DOHH2 (cell line): Measurements from ENCODE around the gene DSP.

Experiments used
- H3F3A ChIP-seq: fragments of 200-600 bp; sonication (generic), shearing (Covaris generic); 2 replicates; pipeline ENCODE4 v1.6.0; 2016; ENCODE audit warnings: antibody characterized with exemption, mild to moderate bottlenecking; ENCODE audit not compliant: control insufficient read depth, insufficient read depth
- H3K27ac ChIP-seq: fragments of 200-600 bp; sonication (generic); 2 replicates; pipeline ENCODE4 v1.5.1; 2014; ENCODE audit warnings: low read depth, mild to moderate bottlenecking, low read length, moderate library complexity
- H3K27me3 ChIP-seq: fragments of 200-600 bp; sonication (generic); 2 replicates; pipeline ENCODE4 v1.6.1; 2014; ENCODE audit warnings: mild to moderate bottlenecking, low read length, mixed read lengths; ENCODE audit not compliant: control insufficient read depth
- H3K36me3 ChIP-seq: fragments of 200-600 bp; sonication (generic); 2 replicates; pipeline ENCODE4 v1.6.1; 2014; ENCODE audit warnings: mild to moderate bottlenecking, low read length, moderate library complexity, mixed read lengths; ENCODE audit not compliant: control insufficient read depth
- H3K4me1 ChIP-seq: fragments of 200-600 bp; sonication (generic); 2 replicates; pipeline ENCODE4 v1.6.1; 2014; ENCODE audit warnings: mild to moderate bottlenecking, low read length, mixed read lengths; ENCODE audit not compliant: control insufficient read depth
- H3K4me2 ChIP-seq: fragments of 200-600 bp; sonication (generic); 2 replicates; pipeline ENCODE4 v1.6.0; 2014; ENCODE audit warnings: mild to moderate bottlenecking, low read length, moderate library complexity
- H3K4me3 ChIP-seq: fragments of 200-600 bp; sonication (generic); 2 replicates; pipeline ENCODE4 v1.5.1; 2014; ENCODE audit warnings: mild to moderate bottlenecking, low read length, mixed read lengths
- H3K79me2 ChIP-seq: fragments of 200-600 bp; sonication (generic); 2 replicates; pipeline ENCODE4 v1.6.1; 2014; ENCODE audit warnings: mild to moderate bottlenecking, low read length, mixed read lengths; ENCODE audit not compliant: control insufficient read depth
- H3K9me2 ChIP-seq: fragments of 200-600 bp; sonication (generic); replicated peaks from 2 replicates; pipeline ENCODE4 v1.6.1; 2014; ENCODE audit warnings: mild to moderate bottlenecking, low read length, mixed read lengths; ENCODE audit not compliant: control insufficient read depth
- H3K9me3 ChIP-seq: fragments of 200-600 bp; sonication (generic); 2 replicates; pipeline ENCODE4 v1.6.1; 2014; ENCODE audit warnings: antibody characterized with exemption, low read length, mixed read lengths; ENCODE audit not compliant: control insufficient read depth, insufficient read depth
- H4K20me1 ChIP-seq: fragments of 200-600 bp; sonication (generic); 2 replicates; pipeline ENCODE4 v1.6.0; 2014; ENCODE audit warnings: low read depth, mild to moderate bottlenecking, antibody characterized with exemption, low read length, moderate library complexity; ENCODE audit not compliant: control insufficient read depth, insufficient read depth
- CTCF ChIP-seq: fragments of 200-600 bp; sonication (generic); IDR thresholded peaks from one replicate; pipeline ENCODE4 v1.5.1; 2014; ENCODE audit warnings: antibody characterized with exemption, mild to moderate bottlenecking, low read depth, low read length; ENCODE audit not compliant: poor library complexity, severe bottlenecking
- EZH2phosphoT487 ChIP-seq: fragments of 200-600 bp; sonication (generic); IDR thresholded peaks from 2 replicates; pipeline ENCODE4 v1.6.1; 2017; ENCODE audit warnings: borderline replicate concordance, mild to moderate bottlenecking, antibody characterized with exemption, low read length, moderate library complexity, mixed read lengths

The DSP gene

DNA sequence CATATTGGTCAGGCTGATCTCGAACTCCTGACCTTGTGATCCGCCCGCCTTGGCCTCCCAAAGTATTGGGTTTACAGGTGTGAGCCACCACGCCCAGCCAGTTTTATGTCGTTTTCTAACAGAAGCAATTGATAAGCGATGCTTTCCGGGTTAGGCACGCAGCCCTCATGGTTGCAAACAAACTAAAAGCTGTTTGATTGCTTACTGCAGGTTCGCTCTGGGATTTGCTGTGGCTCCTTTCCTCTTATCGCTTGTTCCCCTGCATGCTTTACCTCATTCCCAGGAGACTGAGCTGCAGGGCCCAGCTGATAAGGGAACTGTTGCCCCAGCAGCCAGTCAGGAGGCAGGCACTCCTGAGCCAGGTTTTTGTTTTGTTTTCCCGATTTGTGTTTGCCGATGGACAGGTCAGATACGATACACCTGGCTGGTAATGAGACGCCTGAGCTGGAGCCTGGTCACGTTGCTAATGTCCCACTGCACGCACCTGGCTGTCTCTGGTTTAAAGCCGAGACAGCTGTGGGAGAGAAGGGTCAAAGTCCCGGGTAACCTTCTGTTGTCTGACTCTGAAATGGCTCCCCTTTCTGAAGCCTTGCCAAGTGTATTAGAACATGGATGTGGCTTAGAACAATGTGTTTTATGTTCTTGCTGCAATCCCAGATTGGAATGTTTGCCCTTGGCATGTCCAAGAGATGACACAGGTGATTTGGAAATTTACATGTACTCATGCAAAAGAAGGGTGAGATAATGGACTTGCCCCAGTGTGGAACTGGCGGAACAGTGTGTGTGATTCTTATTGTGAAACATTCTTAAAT lies 19.9 kb downstream of the DSP start:
- H3K4me3 ChIP-seq: no peak overlapping the region
- no peak overlapping the region for H3K4me2 ChIP-seq
- no peaks in the 10 kb centered on the region for H3K9me3 ChIP-seq
- no peaks in the 10 kb centered on the region for H4K20me1 ChIP-seq
- TF ChIP-seq CTCF: no peak
- TF ChIP-seq EZH2phosphoT487: no peak
- H3K4me1 ChIP-seq: no peaks in the 10 kb centered on the region
- no peaks in the 10 kb centered on the region for H3K9me2 ChIP-seq
- H3K79me2 ChIP-seq: no peaks in the 10 kb centered on the region
- peaks cover 18% of the 10 kb centered on the region for H3K27me3 ChIP-seq
- H3F3A ChIP-seq: no peaks in the 10 kb centered on the region
- no peak overlapping the region for H3K27ac ChIP-seq
- no peaks in the 10 kb centered on the region for H3K36me3 ChIP-seq

DNA sequence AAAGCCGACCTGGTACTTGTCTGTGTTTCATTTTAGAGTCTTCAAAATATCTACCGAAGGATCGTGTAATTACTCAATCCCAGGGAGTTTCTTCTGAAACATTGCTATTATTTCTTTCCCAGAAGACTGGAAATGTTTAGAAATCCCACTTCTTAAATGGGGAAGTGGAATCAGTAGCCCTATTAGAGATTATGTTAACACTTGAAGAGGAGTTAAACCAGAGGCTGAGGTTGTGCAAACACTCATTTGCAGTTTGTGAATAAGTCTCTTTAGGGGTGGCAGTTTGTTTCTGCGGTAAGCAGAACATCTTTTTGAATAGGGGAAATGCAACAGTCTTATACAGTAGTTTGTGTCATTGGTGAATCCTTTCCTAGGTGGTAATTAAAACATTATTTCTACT lies 21.3 kb downstream of the DSP start:
- H3K27ac ChIP-seq: no peak overlapping the region
- H3K4me1 ChIP-seq: no peaks in the 10 kb centered on the region
- H3K4me3 ChIP-seq: no peak overlapping the region
- TF ChIP-seq CTCF (no peak), EZH2phosphoT487 (no peak)
- no peaks in the 10 kb centered on the region for H3K9me2 ChIP-seq
- no peaks in the 10 kb centered on the region for H3F3A ChIP-seq
- peaks cover 20% of the 10 kb centered on the region for H3K27me3 ChIP-seq
- no peaks in the 10 kb centered on the region for H4K20me1 ChIP-seq
- H3K36me3 ChIP-seq: no peaks in the 10 kb centered on the region
- H3K79me2 ChIP-seq: no peaks in the 10 kb centered on the region
- H3K9me3 ChIP-seq: no peaks in the 10 kb centered on the region
- H3K4me2 ChIP-seq: no peak overlapping the region

GRCh38 chr6:7566107-7566506 lies 24.6 kb downstream of the DSP start:
- Histone ChIP-seq H3K27me3 (peaks cover 21% of the 10 kb centered on the region), H3K4me1 (no peaks in the 10 kb centered on the region), H3K79me2 (no peaks in the 10 kb centered on the region), H3F3A (no peaks in the 10 kb centered on the region), H3K36me3 (no peaks in the 10 kb centered on the region), H3K9me3 (no peaks in the 10 kb centered on the region), H4K20me1 (no peaks in the 10 kb centered on the region), H3K27ac (no peak overlapping the region), H3K4me2 (no peak overlapping the region), H3K4me3 (no peak overlapping the region), H3K9me2 (no peaks in the 10 kb centered on the region)
- TF ChIP-seq EZH2phosphoT487: no peak
- no peak for TF ChIP-seq CTCF
